Caco-2 (cell line): ENCODE measurements around the gene FBF1. TPM values are rescaled to one million over a fixed set of nuclear protein-coding genes. Genes with fewer than 3 reads are reported as not detected.

Source experiments
- BruUV-seq: library from RNA; stranded (reverse); fragments of 400-500 nt; replicated peaks from 2 replicates; lab custom pipeline; 2021; lab: Mats Ljungman, UMichigan
- CTCF ChIA-PET: fragments of 300-600 bp; sonication (Branson Sonifier 250); formaldehyde crosslinking; loops from one replicate; lab custom pipeline; 2022; ENCODE audit warnings: antibody characterized with exemption; lab: Charles Lee
- POLR2A ChIA-PET: fragments of 300-600 bp; sonication (Branson Sonifier 250); formaldehyde crosslinking; loops from one replicate; lab custom pipeline; 2022; ENCODE audit warnings: antibody characterized with exemption; lab: Charles Lee
- DNase-seq, 2 experiments: peaks; one replicate each; pipeline versions ENCODE4 v3.0.0 to v3.0.0-alpha.2; 2020 to 2022
- H3K27me3 ChIP-seq: replicated peaks from 2 replicates; pipeline ENCODE4 v1.6.0; 2011; ENCODE audit warnings: low read length; ENCODE audit not compliant: control insufficient read depth, insufficient read depth
- H3K36me3 ChIP-seq: 2 replicates; pipeline ENCODE4 v1.5.1; 2011; ENCODE audit warnings: low read length; ENCODE audit not compliant: control insufficient read depth, insufficient read depth
- H3K4me1 ChIP-seq: fragments of 250-450 bp; sonication (Bioruptor Pico); 2 replicates; pipeline ENCODE4 v1.5.1; 2020; ENCODE audit warnings: mild to moderate bottlenecking
- H3K4me3 ChIP-seq: 2 replicates; pipeline ENCODE4 v1.5.1; 2011; ENCODE audit warnings: low read depth, mild to moderate bottlenecking, control low read depth, low read length
- H3K9me3 ChIP-seq: fragments of 250-450 bp; sonication (Bioruptor Pico); 2 replicates; pipeline ENCODE4 v1.5.1; 2020; ENCODE audit warnings: mild to moderate bottlenecking, moderate library complexity
- H3K27ac Mint-ChIP-seq: one replicate; pipeline ENCODE4 v1.8.0; 2022; ENCODE audit warnings: mixed read lengths; ENCODE audit not compliant: unreplicated experiment
- H3K27me3 Mint-ChIP-seq: one replicate; pipeline ENCODE4 v1.8.0; 2022; ENCODE audit warnings: mixed read lengths; ENCODE audit not compliant: insufficient read depth, unreplicated experiment
- H3K36me3 Mint-ChIP-seq: one replicate; pipeline ENCODE4 v1.8.0; 2022; ENCODE audit warnings: mild to moderate bottlenecking, mixed read lengths; ENCODE audit not compliant: insufficient read depth, unreplicated experiment
- H3K4me1 Mint-ChIP-seq: one replicate; pipeline ENCODE4 v1.8.0; 2022; ENCODE audit warnings: low read depth, mixed read lengths; ENCODE audit not compliant: unreplicated experiment
- H3K4me3 Mint-ChIP-seq: one replicate; pipeline ENCODE4 v1.8.0; 2022; ENCODE audit warnings: mild to moderate bottlenecking, moderate library complexity, mixed read lengths; ENCODE audit not compliant: unreplicated experiment
- H3K9me3 Mint-ChIP-seq: one replicate; pipeline ENCODE4 v1.8.0; 2022; ENCODE audit warnings: mixed read lengths; ENCODE audit not compliant: unreplicated experiment
- intact Hi-C: fragments of 100-400 bp; cut with micrococcal nuclease; formaldehyde crosslinking; loops from one replicate; pipeline ENCODE4 v1.10.0; 2022; ENCODE audit not compliant: unreplicated experiment
- total RNA-seq: library from RNA; stranded (reverse); gene quantifications from 2 replicates; pipeline ENCODE4 v1.2.3, GENCODE V29; 2022
- TF ChIP-seq, protein P1 (sequence below), 2 experiments: fragments of 200-600 bp in 1 of 2; IDR thresholded peaks; 1 replicate in 1 of 2; 2 replicates in 1 of 2; pipeline versions ENCODE4 v1.5.1 to v1.8.0; 2011 to 2022; ENCODE audit warnings: antibody characterized with exemption in 1 of 2, control low read depth in 1 of 2, inconsistent platforms in 1 of 2, low read depth in 1 of 2, low read length in 1 of 2, mild to moderate bottlenecking in 1 of 2, moderate library complexity in 1 of 2; ENCODE audit not compliant: insufficient read depth in 1 of 2, severe bottlenecking in 1 of 2, unreplicated experiment in 1 of 2

FBF1 gene
- total RNA-seq, 1 experiment from 2014 or later = 14.1 TPM

DNA sequence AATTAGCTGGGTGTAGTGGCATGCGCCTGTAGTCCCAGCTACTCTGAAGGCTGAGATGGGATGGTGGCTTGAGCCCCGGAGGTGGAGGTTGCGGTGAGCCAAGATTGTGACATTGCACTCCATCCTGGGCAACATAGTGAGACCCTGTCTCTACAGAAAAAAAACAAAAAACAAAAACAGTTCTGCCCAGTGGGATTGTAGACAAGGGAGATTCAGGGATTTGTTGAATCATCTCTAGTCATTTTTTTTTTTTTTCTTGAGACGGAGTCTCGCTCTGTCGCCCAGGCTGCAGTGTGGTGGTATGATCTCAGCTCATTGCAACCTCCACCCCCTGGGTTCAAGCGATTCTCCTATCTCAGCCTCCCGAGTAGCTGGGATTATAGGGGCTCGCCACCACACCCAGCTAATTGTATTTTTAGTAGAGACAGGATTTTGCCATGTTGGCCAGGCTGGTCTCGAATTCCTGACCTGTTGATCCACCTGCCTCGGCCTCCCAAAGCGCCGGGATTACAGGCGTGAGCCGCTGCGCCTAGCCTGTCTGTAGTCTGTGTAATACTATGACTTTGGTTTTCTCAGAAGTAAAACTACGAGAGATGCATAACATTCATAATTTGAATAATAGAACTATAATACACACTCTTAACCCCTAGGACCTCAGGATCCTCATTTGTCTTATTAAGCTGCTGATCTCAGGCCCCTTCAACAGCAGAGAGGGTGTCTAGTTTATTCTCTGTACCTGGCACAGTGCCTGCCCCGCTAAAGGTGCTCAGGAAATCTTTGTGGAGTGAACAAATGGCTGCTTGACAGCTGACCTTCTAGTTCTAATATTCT is 39.6 kb upstream of the FBF1 start:
- Histone ChIP-seq H3K4me3 (peak overlapping the region; percentile 88), H3K36me3 (no peaks in the 10 kb centered on the region), H3K9me3 (no peaks in the 10 kb centered on the region), H3K4me1 (peaks cover 60% of the 10 kb centered on the region), H3K27me3 (no peaks in the 10 kb centered on the region)
- H3K36me3 Mint-ChIP-seq = peaks cover 37% of the 10 kb centered on the region
- no peak for DNase-seq
- H3K4me3 Mint-ChIP-seq = peak overlapping the region; percentile 97
- H3K9me3 Mint-ChIP-seq = no peaks in the 10 kb centered on the region
- H3K27ac Mint-ChIP-seq = peak overlapping the region; percentile 100
- no peaks in the 10 kb centered on the region for H3K27me3 Mint-ChIP-seq
- no TSS peak for BruUV-seq
- ChIA-PET CTCF (no interaction called here), POLR2A (interaction anchor here (0.6 kb wide), 2 partner anchors 34 to 245 kb away, joined by 3 to 5 read pairs; no protein-coding TSS in a partner anchor)
- intact Hi-C loops = no loop called here
- peaks cover 45% of the 10 kb centered on the region for H3K4me1 Mint-ChIP-seq
- TF ChIP-seq, protein P1, sequence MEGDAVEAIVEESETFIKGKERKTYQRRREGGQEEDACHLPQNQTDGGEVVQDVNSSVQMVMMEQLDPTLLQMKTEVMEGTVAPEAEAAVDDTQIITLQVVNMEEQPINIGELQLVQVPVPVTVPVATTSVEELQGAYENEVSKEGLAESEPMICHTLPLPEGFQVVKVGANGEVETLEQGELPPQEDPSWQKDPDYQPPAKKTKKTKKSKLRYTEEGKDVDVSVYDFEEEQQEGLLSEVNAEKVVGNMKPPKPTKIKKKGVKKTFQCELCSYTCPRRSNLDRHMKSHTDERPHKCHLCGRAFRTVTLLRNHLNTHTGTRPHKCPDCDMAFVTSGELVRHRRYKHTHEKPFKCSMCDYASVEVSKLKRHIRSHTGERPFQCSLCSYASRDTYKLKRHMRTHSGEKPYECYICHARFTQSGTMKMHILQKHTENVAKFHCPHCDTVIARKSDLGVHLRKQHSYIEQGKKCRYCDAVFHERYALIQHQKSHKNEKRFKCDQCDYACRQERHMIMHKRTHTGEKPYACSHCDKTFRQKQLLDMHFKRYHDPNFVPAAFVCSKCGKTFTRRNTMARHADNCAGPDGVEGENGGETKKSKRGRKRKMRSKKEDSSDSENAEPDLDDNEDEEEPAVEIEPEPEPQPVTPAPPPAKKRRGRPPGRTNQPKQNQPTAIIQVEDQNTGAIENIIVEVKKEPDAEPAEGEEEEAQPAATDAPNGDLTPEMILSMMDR (IDR thresholded peaks at IDR 0.05; ENCODE audit: insufficient read depth in 1 of 2, low read depth in 1 of 2, low read length in 1 of 2, severe bottlenecking in 1 of 2, unreplicated experiment in 1 of 2) = no peak

DNA sequence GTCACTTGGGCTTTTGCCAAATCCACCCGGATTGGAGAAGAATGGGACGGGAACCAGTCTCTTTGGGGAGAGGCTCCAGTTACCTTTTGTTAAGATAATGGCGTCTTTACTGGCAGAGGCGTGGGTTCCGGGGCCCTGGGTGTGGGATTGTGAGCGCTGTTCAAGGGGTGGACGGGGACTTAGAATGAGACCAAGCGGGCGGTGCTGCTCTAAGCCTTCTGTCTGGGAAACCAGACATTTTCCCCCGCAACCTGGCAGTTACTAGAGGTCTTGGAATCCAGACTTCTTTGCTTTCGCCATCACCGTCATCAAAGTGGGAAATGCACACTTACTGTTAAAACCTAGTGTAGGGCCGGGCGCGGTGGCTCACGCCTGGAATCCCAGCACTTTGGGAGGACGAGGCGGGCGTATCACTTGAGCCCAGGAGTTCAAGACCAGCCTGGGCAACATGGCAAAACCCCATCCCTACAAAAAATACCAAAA is 38.9 kb upstream of the FBF1 start:
- BruUV-seq = TSS peak; percentile 76
- H3K4me3 Mint-ChIP-seq = peak overlapping the region; percentile 97
- intact Hi-C loops = loop anchor here (1.0 to 10.0 kb wide), 4 partner anchors 9 to 195 kb away; partner anchors contain the start of gene UNK
- Histone ChIP-seq H3K9me3 (no peaks in the 10 kb centered on the region), H3K27me3 (no peaks in the 10 kb centered on the region), H3K36me3 (no peaks in the 10 kb centered on the region), H3K4me3 (peak overlapping the region; percentile 88), H3K4me1 (peaks cover 60% of the 10 kb centered on the region)
- peaks cover 37% of the 10 kb centered on the region for H3K36me3 Mint-ChIP-seq
- H3K9me3 Mint-ChIP-seq = no peaks in the 10 kb centered on the region
- no peaks in the 10 kb centered on the region for H3K27me3 Mint-ChIP-seq
- H3K4me1 Mint-ChIP-seq = peaks cover 46% of the 10 kb centered on the region
- H3K27ac Mint-ChIP-seq = peak overlapping the region; percentile 100
- POLR2A ChIA-PET = interaction anchor here (0.6 kb wide), 2 partner anchors 33 to 246 kb away, joined by 3 to 5 read pairs; no protein-coding TSS in a partner anchor
- DNase-seq = no peak
- TF ChIP-seq, protein P1 (IDR thresholded peaks at IDR 0.05; ENCODE audit: insufficient read depth in 1 of 2, low read depth in 1 of 2, low read length in 1 of 2, severe bottlenecking in 1 of 2, unreplicated experiment in 1 of 2) = no peak
- CTCF ChIA-PET = no interaction called here

DNA sequence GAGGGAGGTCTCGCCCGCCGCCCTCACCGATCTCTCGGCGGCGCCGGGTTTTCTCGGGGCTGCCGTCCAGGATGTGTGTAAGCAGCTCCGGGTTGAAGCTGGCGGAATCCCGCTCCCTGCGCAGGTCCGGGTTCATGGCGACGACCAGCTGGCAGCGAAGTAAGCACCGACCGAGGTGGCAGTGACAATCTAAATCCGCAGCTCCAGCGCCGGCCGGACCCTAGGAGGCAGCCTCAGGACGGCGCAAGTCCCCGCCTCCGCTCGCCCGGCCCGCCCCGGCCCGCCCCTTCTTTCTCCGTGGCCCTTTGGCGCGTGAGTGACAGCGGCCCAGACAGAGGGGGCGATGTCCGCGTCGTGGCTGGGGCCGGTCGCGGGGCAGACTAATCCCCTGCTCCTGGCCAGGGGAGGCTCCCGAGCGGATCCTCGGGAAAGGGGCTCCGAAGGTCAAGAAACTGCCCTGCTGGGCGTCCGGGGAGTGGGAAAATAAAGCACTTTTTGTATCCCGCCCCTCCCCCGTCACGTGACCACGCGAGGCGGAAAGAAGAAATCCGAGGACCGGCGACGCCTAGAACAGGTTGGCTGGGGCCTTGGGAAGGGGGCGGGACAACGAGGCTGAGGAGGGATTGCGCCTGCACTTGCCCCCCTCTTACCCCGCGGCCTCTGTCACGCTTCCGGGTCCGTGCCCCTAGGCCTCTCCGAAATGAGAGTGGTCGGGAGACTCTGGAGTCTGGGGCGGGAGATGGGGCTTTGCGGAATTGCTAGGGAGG is 38.3 kb upstream of the FBF1 start, which contains the start of the genes ACOX1 and TEN1:
Gene ACOX1 (minus strand): TSS at position 229 of the 767 bp plus-strand sequence. CDS start 93 bp downstream, at position 136.
Gene TEN1 (plus strand): TSS at position 303 of the 767 bp plus-strand sequence. CDS start 6,953 bp downstream, outside the sequence.
- peak within 1 kb of the TSS; percentile 88 for H3K4me3 ChIP-seq
- H3K4me1 Mint-ChIP-seq = peaks cover 49% of the 10 kb centered on the region
- intact Hi-C loops = loop anchor here (1.0 to 10.0 kb wide), 4 partner anchors 9 to 194 kb away; partner anchors contain the start of gene UNK

More for the DNA sequence above, 38.3 kb upstream of the FBF1 start, which contains the start of the genes ACOX1 and TEN1:
- Histone ChIP-seq H3K36me3 (no peaks in the 10 kb centered on the region), H3K4me1 (peaks cover 59% of the 10 kb centered on the region), H3K27me3 (no peaks in the 10 kb centered on the region), H3K9me3 (no peaks in the 10 kb centered on the region)
- peak; percentile 99 for DNase-seq
- BruUV-seq = no TSS peak
- Mint-ChIP-seq H3K4me3 (peak within 1 kb of the TSS; percentile 97), H3K27me3 (no peaks in the 10 kb centered on the region), H3K27ac (peak within 1 kb of the TSS; percentile 100), H3K36me3 (peaks cover 42% of the 10 kb centered on the region), H3K9me3 (no peaks in the 10 kb centered on the region)
- ChIA-PET CTCF (interaction anchor here (0.6 to 2.0 kb wide), 7 partner anchors 18 to 473 kb away, joined by 3 to 12 read pairs (median 4); partner anchors contain the start of gene CDK3), POLR2A (interaction anchor here (0.6 to 1.9 kb wide), 4 partner anchors 9 to 246 kb away, joined by 3 to 10 read pairs (median 4); partner anchors contain the start of gene FBF1)
- TF ChIP-seq, protein P1 (IDR thresholded peaks at IDR 0.05; ENCODE audit: insufficient read depth in 1 of 2, low read depth in 1 of 2, low read length in 1 of 2, severe bottlenecking in 1 of 2, unreplicated experiment in 1 of 2) = peak; percentile 24 to 30
